Activated T-cell treated with anti-CD3 and anti-CD28 coated beads, Interleukin-2, amount 50 U/mL, for 1 hour (primary cell): ENCODE data around the gene CCT5.
"Not testable (repeated sequence)": the region's sequence is repeated elsewhere in the genome, so short reads cannot be mapped to it uniquely, and the experiment has no call there.

ENCODE experiments used
- DNase-seq: peaks from one replicate; pipeline ENCODE4 v3.0.0-alpha.2; 2020

CCT5 gene

DNA sequence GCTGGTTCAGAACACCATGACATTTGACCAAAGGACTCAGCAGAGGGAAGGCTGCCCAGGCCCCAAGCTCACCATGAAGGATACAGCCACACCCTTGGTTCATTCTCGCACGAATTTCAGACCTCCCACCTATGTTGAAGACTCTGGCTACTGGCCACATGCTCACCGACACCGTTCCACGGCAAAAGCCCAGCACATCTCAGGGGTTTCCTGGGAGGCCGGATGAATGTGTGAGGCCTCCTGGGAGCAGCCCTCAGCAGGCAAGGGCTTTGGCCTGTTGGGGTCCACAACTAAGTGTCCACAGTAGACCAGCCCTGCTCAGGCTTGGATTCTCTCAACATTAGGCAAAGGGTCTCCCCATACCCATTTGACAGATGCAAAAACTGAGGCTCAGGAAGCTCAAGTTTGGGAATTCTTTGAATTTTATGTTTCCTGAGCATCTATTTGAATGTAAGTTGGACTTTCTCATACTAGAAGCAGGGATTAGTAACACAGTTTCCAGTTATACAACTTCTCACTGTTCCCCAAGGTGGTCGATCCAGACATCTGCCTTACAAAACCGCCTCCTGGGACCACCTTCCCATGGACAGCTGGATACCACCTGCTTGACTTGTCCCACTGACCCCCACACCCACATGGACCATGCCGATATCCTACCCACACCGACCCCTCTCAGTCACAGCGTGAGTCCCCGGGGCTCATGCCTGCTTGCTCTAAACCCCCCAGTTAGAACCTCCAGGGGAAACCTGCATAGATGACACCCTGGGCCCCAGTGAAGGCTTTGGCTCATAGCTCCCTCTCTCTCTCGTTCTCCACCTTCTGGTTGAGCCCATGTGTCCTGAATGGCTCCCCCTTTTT lies 27.9 kb downstream of the CCT5 start:
- DNase-seq = no peak

DNA sequence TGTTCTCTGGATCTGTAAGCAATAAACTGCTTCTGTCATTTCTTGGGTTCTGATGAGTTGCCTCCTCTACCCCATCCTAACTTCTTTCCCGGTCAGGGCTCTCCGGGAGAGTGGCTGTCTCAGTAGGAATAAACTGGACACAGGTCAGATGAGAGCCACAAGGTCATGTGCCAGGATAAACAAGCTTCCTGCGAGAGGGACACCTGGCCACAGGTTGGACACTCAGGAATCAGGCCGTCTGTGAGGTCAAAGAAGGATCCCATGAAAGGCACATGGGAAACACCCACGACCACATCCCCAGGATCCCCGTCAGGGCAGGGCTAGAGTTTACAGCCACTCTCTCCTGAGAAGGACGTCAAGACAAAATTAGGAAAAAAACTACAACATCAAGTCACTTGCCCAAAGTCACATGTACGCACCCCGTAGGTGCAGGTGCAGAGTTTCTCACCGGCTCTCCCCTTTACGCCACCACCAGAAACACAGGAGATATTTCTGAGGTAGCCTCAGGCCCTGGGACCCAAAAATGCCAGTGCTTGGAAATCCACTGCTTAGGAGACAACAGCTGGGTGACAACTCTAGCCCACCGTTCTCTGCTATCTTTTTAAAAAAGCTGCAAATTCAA lies 28.7 kb downstream of the CCT5 start:
- no peak for DNase-seq

DNA sequence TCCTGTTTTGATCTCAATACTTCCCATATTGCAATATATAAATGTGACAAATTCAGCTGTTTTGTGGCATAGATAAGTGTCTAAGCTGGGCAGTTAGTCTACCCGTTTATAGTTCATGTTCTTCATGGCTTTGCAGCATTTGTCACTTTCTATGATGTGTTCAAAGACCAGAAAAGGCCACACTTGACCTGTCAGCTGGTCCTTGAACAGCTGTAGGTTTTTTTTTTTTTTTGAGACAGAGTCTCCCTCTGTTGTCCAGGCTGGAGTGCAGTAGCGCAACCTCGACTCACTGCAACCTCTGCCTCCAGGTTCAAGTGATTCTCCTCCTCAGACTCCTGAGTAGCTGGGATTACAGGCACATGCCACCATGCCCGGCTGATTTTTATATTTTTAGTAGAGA lies 29.2 kb downstream of the CCT5 start:
- DNase-seq = no peak

DNA sequence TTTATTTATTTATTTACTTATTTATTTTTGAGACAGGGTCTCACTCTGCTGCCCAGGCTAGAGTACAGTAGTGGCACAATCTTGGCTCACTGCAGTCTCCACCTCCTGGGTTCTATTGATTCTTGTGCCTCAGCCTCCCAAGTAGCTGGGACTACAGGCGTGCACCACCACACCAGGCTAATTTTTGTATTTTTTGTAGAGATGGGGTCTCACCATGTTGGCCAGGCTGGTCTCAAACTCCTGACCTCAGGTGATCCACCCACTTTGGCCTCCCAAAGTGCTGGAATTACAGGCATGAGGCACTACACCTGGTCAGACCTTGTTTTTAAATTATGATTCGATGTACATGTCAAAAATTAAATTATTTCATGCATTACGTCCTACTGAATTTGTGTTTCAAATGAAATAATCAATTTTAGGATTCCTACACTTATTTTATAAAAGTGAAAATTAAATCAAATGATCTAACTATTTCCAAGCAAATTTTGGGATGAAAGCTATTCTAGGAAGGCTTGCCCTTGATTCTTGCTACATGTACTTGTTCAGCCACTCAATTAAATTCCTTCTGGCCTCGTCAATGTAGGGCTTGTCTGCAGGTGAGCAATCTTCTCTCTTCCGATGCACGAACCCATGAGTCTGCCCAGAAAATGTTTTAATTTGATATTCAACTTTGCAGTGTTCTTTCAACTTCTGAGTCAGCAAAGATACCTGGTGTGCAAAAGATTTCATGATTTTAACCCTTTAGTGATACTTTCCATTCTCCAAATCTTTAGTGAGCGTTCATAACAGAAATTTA lies 30.0 kb downstream of the CCT5 start:
- no peak for DNase-seq

DNA sequence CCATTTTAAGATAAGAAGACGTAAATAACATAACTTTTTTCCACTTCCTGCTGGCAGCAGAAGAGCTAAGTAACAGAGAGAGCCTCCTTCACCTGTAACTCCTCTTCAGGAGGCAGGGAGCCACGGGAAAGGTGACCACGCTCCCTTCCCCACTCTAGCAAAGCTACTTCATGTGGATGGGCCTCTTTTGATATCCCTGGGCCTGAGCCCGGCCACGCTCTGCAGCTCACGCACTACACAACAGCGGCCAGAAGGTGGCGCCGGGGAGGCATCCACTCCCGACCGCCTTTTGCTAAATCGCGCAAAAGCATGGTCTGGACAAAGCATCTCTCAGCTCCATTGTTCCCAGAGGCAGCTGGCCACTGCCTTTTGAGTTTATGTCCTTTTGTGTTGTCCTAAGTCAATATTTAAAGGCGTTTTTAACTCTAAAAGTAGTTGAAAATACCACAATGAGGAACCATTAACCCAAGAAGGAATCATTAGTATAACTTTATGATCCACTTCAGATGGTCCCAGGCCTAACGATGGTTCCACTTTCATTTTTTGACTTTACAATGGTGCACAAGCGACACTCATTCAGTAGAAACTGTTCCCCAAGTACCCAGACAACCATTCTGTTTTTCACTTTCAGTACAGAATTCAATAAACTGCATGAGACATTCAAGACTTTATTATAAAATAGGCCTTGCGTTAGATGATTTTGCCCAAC lies 34.0 kb downstream of the CCT5 start:
- DNase-seq = peak; percentile 81

DNA sequence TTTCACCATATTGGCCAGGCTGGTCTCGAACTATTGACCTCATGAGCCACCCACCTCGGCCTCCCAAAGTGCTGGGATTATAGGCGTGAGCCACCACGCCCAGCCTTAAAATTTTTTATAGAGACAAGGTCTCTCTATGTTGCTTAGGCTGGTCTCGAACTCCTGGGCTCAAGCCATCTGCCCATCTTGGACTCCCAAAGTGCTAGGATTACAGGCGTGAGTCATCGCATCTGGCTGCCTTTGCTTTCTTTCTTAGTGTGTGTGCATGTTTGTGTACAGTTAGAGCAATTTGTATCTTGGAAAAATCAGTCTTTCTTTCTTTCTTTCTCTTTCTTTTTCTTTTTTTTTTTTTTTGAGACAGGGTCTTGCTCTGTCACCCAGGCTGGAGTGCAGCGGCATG lies 35.3 kb downstream of the CCT5 start:
- DNase-seq = not testable (repeated sequence)

DNA sequence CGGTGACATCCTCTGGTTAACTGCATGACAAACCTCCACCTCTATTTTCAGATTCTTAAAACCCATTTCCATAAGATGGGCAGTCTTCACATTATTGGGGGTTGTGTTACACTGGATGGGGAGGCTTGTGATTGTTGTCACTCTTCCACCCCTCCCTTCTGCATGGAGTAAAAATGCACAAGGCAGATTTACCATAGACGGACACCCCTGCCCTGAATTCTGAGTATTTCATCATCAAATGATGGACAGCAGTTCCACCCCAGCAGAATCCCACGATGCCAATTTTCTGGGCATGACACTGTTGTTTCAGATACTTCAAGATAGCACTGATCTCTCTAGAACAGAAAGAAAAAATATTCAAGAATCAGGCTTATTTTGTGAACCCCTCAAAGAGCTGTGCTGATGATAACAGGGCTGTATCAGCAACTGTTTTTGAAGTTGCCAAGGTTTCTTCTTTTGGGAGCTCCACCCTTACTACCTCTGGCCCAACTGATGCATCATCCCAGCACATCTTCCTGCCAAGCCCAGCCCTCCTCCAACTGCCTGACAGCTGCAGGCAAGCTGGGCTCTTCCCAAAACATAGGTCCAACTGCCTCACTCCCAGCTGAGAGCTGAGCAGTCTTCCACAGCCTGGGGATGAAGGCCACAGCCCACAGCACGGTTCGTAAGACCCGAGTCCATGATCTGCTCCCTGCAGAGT lies 36.2 kb downstream of the CCT5 start:
- DNase-seq = no peak

DNA sequence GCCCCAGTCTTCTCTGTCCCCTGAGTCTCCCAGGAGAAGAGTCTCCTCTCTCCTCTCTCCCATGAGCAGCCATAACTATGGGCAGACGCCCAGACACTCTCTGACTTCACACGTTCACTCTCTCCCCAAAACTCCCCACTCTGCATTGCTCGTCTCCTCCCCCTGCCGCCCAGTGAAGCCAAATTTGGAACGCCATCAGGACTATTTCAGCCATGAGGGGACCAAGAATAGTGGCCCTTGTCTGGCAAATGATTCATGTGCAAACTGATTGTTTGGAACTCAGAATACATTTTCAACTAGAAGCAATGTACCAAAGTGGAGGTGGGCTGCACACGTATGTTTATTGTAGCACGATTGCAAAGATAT lies 36.8 kb downstream of the CCT5 start:
- DNase-seq = no peak

DNA sequence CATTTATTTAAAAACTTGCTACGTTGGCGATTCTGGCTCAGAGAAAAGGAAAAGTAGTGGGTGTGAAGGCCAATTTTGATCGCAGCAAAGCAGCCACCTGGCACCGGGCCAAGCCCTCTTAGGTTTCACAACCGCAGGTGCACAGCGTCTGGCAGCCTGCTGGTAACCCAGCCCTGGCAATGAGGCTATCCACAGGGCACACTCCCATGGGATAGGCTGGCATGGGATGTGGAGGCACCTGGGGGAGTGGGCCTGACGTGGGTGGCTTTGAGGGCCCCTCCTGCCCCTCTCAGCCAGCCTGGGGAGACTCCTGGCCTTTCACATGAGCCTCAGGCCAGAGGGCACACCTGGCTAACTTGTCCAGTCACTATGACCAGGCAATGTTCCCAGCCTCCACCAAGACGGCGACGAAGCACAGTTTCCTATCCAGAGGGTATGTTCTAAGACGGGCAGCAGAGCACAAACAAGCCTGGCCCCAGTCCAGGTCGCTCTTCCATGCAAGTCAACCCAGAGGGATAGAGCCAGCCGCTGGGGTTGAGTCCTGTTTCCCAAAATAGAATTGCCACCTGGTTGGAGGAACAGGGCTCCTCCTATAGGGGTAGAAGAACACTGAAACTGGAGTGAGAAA lies 38.6 kb downstream of the CCT5 start:
- peak; percentile 50 for DNase-seq

DNA sequence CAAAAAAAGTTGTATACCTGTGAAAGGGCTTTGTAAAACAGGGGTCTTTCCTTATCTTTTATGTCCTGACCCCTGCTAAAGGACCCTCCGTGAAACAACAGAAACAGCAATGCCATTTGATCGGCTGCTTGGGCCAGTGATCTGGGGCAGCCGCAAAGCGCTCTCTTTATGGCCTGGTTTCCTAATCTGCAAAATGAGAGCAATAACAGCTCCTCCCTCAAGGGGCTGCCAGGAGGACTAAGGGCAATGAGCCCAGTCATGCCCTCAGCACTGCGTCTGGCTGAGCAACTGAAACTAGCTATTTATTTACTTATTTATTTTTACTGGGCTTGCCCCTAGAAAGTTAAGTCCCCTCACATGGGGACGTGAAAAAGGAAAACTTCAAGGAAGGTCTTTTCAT lies 39.3 kb downstream of the CCT5 start:
- DNase-seq = no peak

DNA sequence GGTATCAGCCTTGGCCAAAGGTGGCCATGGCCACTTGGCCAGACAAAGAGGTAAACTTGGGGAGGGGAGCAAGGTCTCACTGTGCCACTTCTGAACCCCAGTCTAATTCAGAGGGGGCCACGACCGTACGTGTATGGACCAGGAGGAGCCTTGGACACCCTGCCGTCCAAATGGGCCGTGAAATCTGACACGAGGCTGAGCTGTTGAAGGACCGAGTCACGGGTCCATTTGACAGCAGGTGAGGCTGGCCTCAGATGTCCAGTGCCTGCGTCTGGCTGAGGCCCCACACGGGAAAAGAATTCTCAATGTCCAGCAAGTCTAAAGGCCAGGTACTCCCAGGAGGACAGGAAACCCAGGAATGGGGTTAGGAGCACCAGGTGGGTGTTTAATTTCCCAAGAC lies 39.9 kb downstream of the CCT5 start:
- DNase-seq = no peak

DNA sequence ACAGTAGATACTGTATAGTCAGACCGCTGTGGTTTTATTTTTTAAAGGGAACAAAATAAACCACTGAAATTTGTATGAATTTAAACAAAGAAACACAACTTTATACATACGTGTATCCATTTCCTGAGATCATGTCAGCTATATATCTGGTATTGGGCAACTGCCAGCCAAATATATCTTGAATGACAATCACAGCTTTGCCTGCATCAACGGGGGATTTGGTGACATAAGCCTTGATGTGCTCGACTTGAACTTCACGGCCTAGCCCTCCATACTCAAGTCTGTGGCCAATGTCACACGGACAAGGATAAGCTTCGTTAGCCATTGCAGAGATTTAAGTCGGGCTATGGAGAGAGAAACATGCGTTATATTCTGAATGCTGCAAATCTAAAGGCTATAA lies 40.4 kb downstream of the CCT5 start:
- DNase-seq = no peak

DNA sequence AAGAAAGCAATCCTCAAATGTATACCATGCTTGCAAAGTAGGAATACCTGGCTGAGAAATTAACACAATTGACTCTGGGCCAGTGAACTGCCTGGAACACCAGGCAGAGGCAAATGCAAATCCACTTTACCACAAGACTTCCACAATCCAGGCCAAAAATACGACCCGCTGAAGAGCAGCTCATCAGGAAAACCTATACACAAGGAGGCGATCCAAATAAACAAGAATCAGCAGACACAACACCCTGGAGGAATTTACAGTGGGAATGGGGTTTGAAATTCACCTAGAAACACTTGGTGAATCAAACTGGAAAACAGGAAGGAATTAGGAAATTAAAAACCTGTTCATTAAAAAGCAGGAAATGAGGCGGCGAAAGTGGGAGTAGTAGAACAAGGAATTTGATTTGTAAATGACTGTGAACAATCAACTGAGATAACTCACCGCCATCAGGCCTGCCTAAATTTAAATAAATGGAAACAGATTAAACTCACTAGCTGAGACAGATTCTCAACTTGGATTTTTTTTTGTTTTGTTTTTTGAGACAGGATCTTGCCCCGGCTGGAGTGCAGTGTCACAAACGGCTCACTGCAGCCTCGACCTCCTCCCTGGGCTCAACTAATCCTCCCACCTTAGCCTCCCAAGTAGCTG lies 41.7 kb downstream of the CCT5 start:
- DNase-seq = no peak

DNA sequence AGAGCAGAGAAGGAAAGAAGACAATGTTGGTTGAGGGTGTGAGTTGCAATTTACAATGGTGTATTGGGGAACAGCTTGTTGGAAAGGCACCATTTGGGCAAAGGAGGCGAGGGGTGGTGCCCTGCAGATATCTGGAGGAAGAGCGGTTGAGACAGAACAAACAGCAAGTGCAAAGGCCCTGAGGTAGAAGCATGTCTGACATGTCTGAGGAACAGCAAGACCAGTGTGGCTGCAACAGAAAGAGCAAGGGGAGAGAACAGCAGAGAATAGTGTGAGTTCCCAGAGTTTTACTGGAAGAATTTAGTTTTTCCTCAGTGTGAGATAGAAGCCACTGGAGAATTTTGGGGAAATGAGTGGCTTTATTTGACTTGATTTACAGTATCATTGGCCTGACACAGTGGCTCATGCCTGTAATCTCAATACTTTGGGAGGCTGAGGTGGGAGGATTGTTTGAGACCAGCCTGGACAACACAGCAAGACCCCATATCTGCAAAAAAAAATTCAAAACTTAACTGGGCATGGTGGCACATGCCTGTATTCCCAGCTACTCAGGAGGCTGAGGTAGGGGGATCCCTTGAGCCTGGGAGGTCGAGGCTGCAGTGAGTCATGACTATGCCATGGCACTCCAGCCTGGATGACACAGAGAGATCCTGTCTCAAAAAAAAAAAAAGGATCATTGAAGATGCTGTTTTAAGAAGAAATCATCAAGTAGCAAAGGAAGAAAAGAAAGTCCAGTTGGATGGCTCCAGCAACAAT lies 44.0 kb downstream of the CCT5 start:
- DNase-seq = no peak

DNA sequence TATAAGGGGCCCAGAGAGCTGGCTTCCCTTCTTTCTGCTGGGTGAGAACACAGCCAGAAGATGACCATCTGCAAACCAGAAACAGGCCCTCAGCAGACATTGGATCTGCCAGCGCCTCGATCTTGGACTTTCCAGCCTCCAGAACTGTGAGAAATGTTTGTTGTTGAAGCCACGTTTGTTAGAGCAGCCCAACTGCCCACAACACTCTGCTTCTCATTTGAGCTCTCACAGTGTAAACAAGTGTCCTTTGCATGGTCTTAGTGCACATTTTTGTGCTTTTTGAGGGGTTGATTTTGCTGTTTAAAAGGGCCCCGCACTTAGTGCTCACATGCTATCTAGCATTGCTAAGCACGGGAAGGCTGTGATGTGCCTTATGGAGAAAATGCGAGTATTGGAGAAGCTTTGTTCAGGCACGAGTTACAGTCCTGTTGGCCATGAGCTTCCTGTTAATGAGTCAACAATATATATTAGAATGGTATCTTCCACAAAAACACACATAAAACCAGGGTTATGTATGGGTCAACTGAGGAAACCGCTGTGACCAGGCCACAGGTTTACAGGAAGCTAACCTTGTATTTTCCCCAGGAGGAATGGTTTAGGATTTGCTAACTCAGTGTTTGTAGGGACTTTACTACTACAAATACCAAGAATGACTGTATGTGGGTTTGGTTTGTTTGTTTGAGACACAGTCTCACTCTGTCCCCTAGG lies 45.7 kb downstream of the CCT5 start:
- no peak for DNase-seq

DNA sequence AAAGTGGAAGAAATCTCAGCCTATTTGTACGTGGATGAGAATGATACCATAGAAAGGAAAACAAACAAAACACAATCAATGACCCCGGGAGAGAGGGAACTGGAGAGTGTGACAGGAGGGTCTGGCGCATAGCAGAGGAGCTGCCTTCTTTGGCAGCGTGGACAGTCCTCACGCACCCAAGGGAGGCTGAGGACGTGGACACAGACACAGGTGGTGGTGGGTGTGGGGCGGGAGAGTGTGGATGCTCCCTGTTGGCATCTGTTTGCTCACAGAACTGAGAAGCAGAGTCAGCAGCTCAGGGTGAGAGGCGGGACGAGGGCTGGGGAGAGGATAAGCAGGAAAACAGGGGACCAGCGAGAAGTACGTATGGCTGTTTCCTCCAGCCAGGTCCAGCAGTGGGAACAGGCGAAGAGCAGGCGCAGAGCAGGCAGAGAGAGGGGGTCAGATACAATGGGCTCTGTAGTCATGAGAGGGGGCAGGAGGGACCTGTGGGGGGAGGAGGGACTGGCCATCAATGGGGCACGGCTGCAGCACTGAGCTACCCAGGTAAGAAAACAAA lies 47.6 kb downstream of the CCT5 start:
- no peak for DNase-seq

DNA sequence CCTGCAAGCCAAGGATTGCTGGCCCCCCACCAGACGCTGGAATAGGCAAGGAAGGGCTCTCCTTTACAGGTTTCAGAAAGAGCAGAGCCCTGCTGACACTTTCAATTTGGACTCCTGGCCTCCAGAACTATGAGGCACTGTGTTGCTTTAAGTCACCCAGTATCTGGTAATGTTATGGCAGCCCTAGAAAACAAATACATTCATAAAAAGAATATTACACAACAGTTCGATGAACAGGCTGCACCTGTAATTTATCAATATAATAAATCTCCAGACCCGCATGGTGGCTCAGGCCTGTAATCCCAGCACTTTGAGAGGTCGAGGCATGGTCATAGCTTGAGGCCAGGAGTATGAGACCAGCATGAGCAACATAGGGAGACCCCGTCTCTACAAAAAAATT lies 50.2 kb downstream of the CCT5 start:
- DNase-seq = no peak

DNA sequence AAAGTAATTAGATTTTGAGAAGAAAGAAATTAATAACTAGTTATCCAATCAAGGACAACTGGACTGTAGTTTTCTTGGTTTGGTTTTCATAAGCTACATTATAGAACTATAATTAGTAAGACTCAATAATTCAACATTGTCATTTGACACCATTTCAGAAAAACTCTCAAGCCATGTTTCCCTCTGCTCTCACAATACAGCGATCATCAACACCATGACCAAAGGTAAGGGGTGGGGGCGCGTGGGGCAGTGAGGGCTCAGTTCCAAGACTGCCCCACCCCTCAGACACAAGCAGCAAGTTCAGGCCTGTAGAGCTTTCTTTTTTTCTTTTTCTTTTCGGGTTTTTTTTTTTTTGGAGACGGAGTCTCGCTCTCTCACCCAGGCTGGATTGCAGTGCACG lies 51.2 kb downstream of the CCT5 start:
- no peak for DNase-seq

DNA sequence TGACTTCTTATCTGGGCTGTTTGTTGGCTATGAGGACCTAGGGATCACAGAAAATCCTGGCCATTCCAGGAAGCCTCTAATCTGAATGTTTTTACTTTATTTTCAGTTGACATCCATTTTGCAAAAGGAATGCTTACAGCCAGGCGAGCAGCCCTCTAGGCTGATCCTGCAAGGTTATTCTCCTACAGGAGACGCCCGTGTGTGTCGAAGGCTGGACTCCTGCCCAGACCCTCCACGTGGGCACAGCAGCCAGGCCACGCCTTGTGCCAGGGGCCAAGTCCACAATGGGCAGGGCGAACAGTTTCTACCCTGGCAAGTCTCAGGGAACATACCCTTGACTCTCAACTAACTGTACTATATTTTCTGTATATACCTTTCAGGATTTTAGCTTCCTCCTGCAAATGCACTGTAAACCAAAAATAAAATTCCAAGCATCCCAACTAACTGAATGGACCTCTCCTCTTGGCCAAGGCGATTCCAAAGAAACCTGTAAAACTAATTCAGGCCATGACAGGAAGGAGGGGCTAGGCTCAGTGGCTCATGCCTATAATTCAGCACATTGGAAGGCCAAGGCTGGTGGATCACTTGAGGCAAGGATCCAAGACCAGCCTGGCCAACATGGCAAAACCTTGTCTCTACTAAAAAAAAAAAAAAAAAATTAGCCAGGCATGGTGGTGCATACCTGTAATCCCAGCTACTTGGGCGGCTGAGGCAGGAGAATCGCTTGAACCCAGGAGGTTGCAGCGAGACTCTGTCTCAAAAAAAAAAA lies 51.9 kb downstream of the CCT5 start:
- DNase-seq = no peak
